Keratinocyte (primary cell): ENCODE results near the gene EHBP1.

ENCODE experiments used
- EZH2 ChIP-seq: IDR thresholded peaks from one replicate; pipeline ENCODE4 v1.6.1; 2012; ENCODE audit warnings: inconsistent platforms, mild to moderate bottlenecking, low read length, moderate library complexity
- TF ChIP-seq, protein P1 (sequence below), 3 experiments: IDR thresholded peaks in 1 of 3; conservative IDR thresholded peaks in 1 of 3; optimal IDR thresholded peaks in 1 of 3; 2 replicates in 2 of 3; 3 replicates in 1 of 3; pipeline versions ENCODE3 to v1.5.1; 2011; ENCODE audit warnings: low read length in 3 of 3, mild to moderate bottlenecking in 3 of 3, moderate library complexity in 2 of 3, control low read depth in 1 of 3, inconsistent platforms in 1 of 3; ENCODE audit not compliant: insufficient read depth in 2 of 3; ENCODE audit errors: extremely low read depth in 1 of 3

DNA sequence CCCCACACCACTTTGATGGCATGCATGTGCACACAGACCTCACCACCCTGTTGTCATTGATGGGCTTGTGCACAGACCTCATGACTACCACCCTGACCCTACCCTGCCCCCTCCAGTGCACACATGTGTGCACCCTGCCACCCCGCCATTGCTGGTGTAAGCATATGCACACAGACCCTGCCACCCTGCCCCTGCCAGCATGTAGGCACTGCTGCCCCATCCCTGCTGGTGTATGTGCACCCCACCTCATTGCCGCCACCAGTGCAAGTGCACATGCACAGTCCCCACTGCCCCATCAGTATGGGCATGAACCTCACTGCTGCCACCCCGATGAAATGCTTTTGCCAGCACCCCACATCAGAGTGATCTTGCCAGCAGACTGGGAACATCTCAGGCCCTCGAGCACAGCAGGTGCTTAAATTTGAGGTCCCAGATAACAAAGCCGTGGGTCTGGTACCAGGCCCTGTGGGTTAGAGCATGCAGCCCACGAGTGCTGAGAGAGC is 169.4 kb downstream of the EHBP1 start:
- TF ChIP-seq EZH2, result no peak
- TF ChIP-seq, protein P1, sequence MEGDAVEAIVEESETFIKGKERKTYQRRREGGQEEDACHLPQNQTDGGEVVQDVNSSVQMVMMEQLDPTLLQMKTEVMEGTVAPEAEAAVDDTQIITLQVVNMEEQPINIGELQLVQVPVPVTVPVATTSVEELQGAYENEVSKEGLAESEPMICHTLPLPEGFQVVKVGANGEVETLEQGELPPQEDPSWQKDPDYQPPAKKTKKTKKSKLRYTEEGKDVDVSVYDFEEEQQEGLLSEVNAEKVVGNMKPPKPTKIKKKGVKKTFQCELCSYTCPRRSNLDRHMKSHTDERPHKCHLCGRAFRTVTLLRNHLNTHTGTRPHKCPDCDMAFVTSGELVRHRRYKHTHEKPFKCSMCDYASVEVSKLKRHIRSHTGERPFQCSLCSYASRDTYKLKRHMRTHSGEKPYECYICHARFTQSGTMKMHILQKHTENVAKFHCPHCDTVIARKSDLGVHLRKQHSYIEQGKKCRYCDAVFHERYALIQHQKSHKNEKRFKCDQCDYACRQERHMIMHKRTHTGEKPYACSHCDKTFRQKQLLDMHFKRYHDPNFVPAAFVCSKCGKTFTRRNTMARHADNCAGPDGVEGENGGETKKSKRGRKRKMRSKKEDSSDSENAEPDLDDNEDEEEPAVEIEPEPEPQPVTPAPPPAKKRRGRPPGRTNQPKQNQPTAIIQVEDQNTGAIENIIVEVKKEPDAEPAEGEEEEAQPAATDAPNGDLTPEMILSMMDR (optimal IDR thresholded peaks at IDR 0.05 in 1 of 3, IDR thresholded peaks at IDR 0.05 in 1 of 3, conservative IDR thresholded peaks at IDR 0.05 in 1 of 3; ENCODE audit: extremely low read depth in 1 of 3, insufficient read depth in 2 of 3, low read length in 3 of 3), result no peak
